ENCODE data around the gene HSD11B2. TPM values are rescaled to one million over a fixed set of nuclear protein-coding genes. Genes with fewer than 3 reads are reported as not detected.
A peak's percentile ranks its signal among the peaks of the same experiment; 100 is the strongest.

HSD11B2 gene
- total and polyA plus RNA-seq, 2 of the 8 experiments (the other 6 are each of a cell fraction or from before 2014, with no cell fraction given) = 28.7 to 32.9 TPM

DNA sequence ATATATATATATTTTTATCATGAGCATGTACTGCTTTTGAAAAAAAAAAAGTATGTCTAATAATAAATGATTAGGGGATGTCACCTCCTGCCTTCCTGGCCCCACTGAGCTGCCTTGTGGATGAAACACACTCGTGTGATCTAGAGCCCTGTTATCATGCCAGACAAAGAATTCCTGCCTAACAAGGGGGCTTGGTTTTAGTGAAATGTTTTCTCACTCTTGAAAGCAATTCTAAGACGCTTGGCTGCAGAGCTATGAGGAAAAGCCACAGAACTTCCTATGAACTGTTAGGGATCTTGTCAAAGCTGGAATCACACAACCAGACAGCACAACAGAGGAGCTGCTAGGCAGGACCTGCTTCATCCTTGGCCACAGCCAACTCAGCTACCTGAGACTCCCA is 18.6 kb upstream of the HSD11B2 start:
- Histone ChIP-seq H3K9ac (replicated peaks in 1 of 4; ENCODE audit: extremely low read depth in 1 of 4, low read depth in 3 of 4, low read length in 3 of 4) (no peak overlapping the region), H4K5ac (ENCODE audit: insufficient read length, low read depth, low read length) (no peak overlapping the region), H2BK120ac (replicated peaks; ENCODE audit: low read depth, low read length) (no peak overlapping the region), H3K4me2 (ENCODE audit: insufficient read depth in 1 of 2, low read depth in 2 of 2, low read length in 2 of 2) (no peak overlapping the region), H3K79me1 (ENCODE audit: low read depth, low read length) (no peaks in the 10 kb centered on the region), H3K4me3 (ENCODE audit: extremely low read depth in 1 of 4, insufficient read depth in 2 of 4, low read depth in 3 of 4, low read length in 4 of 4) (no peak overlapping the region), H3K4me1 (replicated peaks in 1 of 4; ENCODE audit: control insufficient read depth in 3 of 4, insufficient read depth in 4 of 4, low read length in 3 of 4) (peaks cover 0 to 15% (median 3%) of the 10 kb centered on the region in 4 experiments), H2BK12ac (ENCODE audit: low read depth, low read length) (no peak overlapping the region), H3K4ac (replicated peaks; ENCODE audit: insufficient read length, low read depth, low read length) (no peak overlapping the region), H3K79me2 (ENCODE audit: control insufficient read depth in 1 of 2, insufficient read depth in 2 of 2, low read length in 2 of 2) (no peaks in the 10 kb centered on the region), H3K27me3 (replicated peaks in 1 of 4; ENCODE audit: control insufficient read depth in 3 of 4, extremely low read depth in 1 of 4, insufficient read depth in 3 of 4, low read length in 3 of 4) (no peaks in the 10 kb centered on the region; a peak in 3 of 7 replicates), H3K14ac (ENCODE audit: insufficient read length) (no peak overlapping the region), H3K23me2 (ENCODE audit: low read depth, low read length) (peaks cover 4% of the 10 kb centered on the region; the same call in 1 of the 2 replicates), H3K56ac (replicated peaks; ENCODE audit: insufficient read length, low read depth, low read length) (no peak overlapping the region), H3K9me3 (ENCODE audit: insufficient read depth in 2 of 2, low read depth in 1 of 2, low read length in 1 of 2) (no peaks in the 10 kb centered on the region), H2BK20ac (ENCODE audit: low read length) (no peak overlapping the region), H3K36me3 (ENCODE audit: control insufficient read depth in 2 of 4, insufficient read depth in 4 of 4, low read length in 3 of 4) (no peaks in the 10 kb centered on the region), H3K18ac (ENCODE audit: extremely low read depth, low read length) (no peak overlapping the region), H4K8ac (ENCODE audit: extremely low read depth, insufficient read depth, low read length) (no peak overlapping the region), H2BK5ac (ENCODE audit: low read depth, low read length) (no peak overlapping the region), H2AFZ (ENCODE audit: low read length) (no peak overlapping the region), H4K20me1 (replicated peaks in 1 of 2; ENCODE audit: control insufficient read depth in 1 of 2, insufficient read depth in 2 of 2, low read length in 2 of 2) (no peaks in the 10 kb centered on the region), H4K91ac (replicated peaks; ENCODE audit: insufficient read length, low read length) (no peak overlapping the region), H2AK5ac (ENCODE audit: low read depth, low read length) (peak overlapping the region; percentile 60; the same call in 1 of the 2 replicates), H2BK15ac (ENCODE audit: low read length) (no peak overlapping the region), H3K27ac (ENCODE audit: low read depth, low read length) (no peak overlapping the region), H3K23ac (ENCODE audit: insufficient read length) (no peak overlapping the region)
- ChIA-PET POLR2A (ENCODE audit: partially characterized antibody) (interaction anchor here (1.1 to 3.1 kb wide), 2 partner anchors 10 to 11 kb away, joined by 3 to 14 read pairs; no protein-coding TSS in a partner anchor), CTCF (ENCODE audit: partially characterized antibody) (interaction anchor here (0.6 to 32.4 kb wide), 7 partner anchors 5 to 151 kb away, joined by 3 to 476 read pairs (median 4); partner anchors contain the start of genes ATP6V0D1, TPPP3 and ZDHHC1)
- DNase-seq (ENCODE audit: low read depth in 1 of 2, low spot score in 2 of 2) = no peak
- WGBS, 2 experiments (ENCODE audit: extremely low coverage in 1 of 2, insufficient coverage in 1 of 2, insufficient read length in 1 of 2, insufficient replicate concordance in 2 of 2, low coverage in 1 of 2, low lambda C conversion rate in 2 of 2, missing lambda C conversion rate in 1 of 2) = 89% methylated on average over 2 of the region's 2 CpGs; no CpG with 5 or more reads in 1 of the 2 experiments
- no peak for TF ChIP-seq TAF1 (IDR thresholded peaks at IDR 0.05; ENCODE audit: low read depth, low read length)
- TF ChIP-seq, protein P1, sequence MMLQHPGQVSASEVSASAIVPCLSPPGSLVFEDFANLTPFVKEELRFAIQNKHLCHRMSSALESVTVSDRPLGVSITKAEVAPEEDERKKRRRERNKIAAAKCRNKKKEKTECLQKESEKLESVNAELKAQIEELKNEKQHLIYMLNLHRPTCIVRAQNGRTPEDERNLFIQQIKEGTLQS (IDR thresholded peaks at IDR 0.05; ENCODE audit: insufficient read depth, low read depth, low read length) = no peak
- no peak for TF ChIP-seq JUN (IDR thresholded peaks at IDR 0.05; ENCODE audit: low read depth, low read length)
- no peak for TF ChIP-seq CEBPB (IDR thresholded peaks at IDR 0.05; ENCODE audit: low read depth, low read length)
- TF ChIP-seq ASH2L (IDR thresholded peaks at IDR 0.05; ENCODE audit: low read length) = no peak
- no peak for FAIRE-seq
